Measurements from ENCODE around the gene VPS4A.

Gene VPS4A

DNA sequence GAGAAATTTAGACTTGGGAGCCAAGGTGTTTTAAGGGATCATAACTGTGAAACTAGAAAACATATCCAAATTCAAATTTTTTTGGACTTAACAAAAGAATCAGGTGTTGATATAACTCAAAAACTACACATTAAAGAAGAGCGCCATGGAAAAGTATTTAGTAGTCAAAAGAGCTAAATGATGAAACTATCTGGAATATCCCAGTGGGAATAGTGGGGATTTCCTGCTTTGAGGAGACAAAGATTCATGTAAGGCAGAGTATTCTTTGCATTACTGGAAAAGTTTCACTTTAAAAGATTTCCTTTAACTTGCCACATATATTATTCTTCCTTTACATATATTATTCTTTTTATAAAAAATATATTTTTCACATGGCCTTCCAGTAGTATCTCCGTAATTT, 40.3 kb upstream of the VPS4A start:
- no peak overlapping the region for H3K18ac ChIP-seq (ENCODE audit: low read length)
- H3K4me3 ChIP-seq (ENCODE audit: low read depth, low read length), result no peak overlapping the region
- no peaks in the 10 kb centered on the region for H3K79me1 ChIP-seq (ENCODE audit: low read length)
- no peaks in the 10 kb centered on the region for H3K79me2 ChIP-seq (ENCODE audit: control insufficient read depth, insufficient read depth, low read length, poor library complexity)
- H3K27ac ChIP-seq (ENCODE audit: low read depth, low read length), result no peak overlapping the region
- H2AK5ac ChIP-seq (ENCODE audit: low read length), result no peak overlapping the region
- no peak for DNase-seq
- H3K27me3 ChIP-seq (ENCODE audit: insufficient read depth, low read length), result no peaks in the 10 kb centered on the region
- no peaks in the 10 kb centered on the region for H3K9me3 ChIP-seq (ENCODE audit: insufficient read depth, low read depth, low read length)
- H3K4me2 ChIP-seq (ENCODE audit: low read length), result no peak overlapping the region
- H2BK5ac ChIP-seq (ENCODE audit: low read depth, low read length, poor library complexity), result no peak overlapping the region
- no peak overlapping the region for H3K9ac ChIP-seq (ENCODE audit: low read length)
- no peak overlapping the region for H2AFZ ChIP-seq (ENCODE audit: insufficient read depth, low read length, poor library complexity)
- no peak overlapping the region for H2BK120ac ChIP-seq (ENCODE audit: insufficient read depth, low read length, poor library complexity)
- H4K91ac ChIP-seq (ENCODE audit: low read depth, low read length), result no peak overlapping the region
- no peak overlapping the region for H3K14ac ChIP-seq (ENCODE audit: low read length)
- no peaks in the 10 kb centered on the region for H3K4me1 ChIP-seq (ENCODE audit: control insufficient read depth in 1 of 2, insufficient read depth in 2 of 2, low read length in 2 of 2)
- H4K12ac ChIP-seq (ENCODE audit: low read depth, low read length), result no peak overlapping the region
- H2BK12ac ChIP-seq (ENCODE audit: low read length), result no peak overlapping the region
- H3K4ac ChIP-seq (ENCODE audit: low read depth, low read length), result no peak overlapping the region
- H4K8ac ChIP-seq (ENCODE audit: low read depth, low read length), result no peak overlapping the region
- H3K23ac ChIP-seq (ENCODE audit: low read length), result no peak overlapping the region
- peaks cover 2 to 3% of the 10 kb centered on the region in 2 experiments for H3K36me3 ChIP-seq (ENCODE audit: control insufficient read depth in 1 of 2, insufficient read depth in 2 of 2, low read length in 2 of 2)
- no CpG with 5 or more reads among the region's 2 CpGs for WGBS (ENCODE audit: extremely low coverage, insufficient coverage, insufficient read length)

DNA sequence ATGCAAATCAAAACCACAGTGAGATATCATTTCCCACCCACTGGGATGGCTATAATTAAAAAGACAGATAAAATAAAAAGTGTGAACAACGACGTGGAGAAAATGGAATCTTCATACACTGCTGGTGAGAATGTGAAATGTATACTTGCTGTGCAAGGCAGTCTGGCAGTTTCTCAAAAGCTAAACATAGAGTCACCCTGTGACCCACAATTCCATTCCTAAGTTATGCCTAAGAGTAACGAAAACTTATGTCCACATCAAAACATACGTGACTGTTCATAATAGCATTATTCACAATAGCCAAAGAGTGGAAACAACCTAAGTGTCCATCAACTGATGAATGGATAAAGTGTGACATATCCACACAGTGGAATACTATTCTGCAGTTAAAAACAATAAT, 38.1 kb upstream of the VPS4A start:
- Histone ChIP-seq H2AK5ac (ENCODE audit: low read length) (no peak overlapping the region), H2BK12ac (ENCODE audit: low read length) (no peak overlapping the region), H3K27me3 (ENCODE audit: insufficient read depth, low read length) (no peaks in the 10 kb centered on the region), H2AFZ (ENCODE audit: insufficient read depth, low read length, poor library complexity) (no peak overlapping the region), H3K27ac (ENCODE audit: low read depth, low read length) (no peak overlapping the region), H3K4me3 (ENCODE audit: low read depth, low read length) (no peak overlapping the region), H3K4ac (ENCODE audit: low read depth, low read length) (no peak overlapping the region), H4K91ac (ENCODE audit: low read depth, low read length) (no peak overlapping the region), H3K4me2 (ENCODE audit: low read length) (no peak overlapping the region), H2BK5ac (ENCODE audit: low read depth, low read length, poor library complexity) (no peak overlapping the region), H3K79me1 (ENCODE audit: low read length) (no peaks in the 10 kb centered on the region), H3K4me1 (ENCODE audit: control insufficient read depth in 1 of 2, insufficient read depth in 2 of 2, low read length in 2 of 2) (no peaks in the 10 kb centered on the region), H4K8ac (ENCODE audit: low read depth, low read length) (no peak overlapping the region), H3K18ac (ENCODE audit: low read length) (no peak overlapping the region), H3K23ac (ENCODE audit: low read length) (no peak overlapping the region), H3K9ac (ENCODE audit: low read length) (no peak overlapping the region), H2BK120ac (ENCODE audit: insufficient read depth, low read length, poor library complexity) (no peak overlapping the region), H3K79me2 (ENCODE audit: control insufficient read depth, insufficient read depth, low read length, poor library complexity) (no peaks in the 10 kb centered on the region), H4K12ac (ENCODE audit: low read depth, low read length) (no peak overlapping the region), H3K9me3 (ENCODE audit: insufficient read depth, low read depth, low read length) (no peaks in the 10 kb centered on the region), H3K14ac (ENCODE audit: low read length) (no peak overlapping the region), H3K36me3 (ENCODE audit: control insufficient read depth in 1 of 2, insufficient read depth in 2 of 2, low read length in 2 of 2) (peaks cover 2% of the 10 kb centered on the region in 2 experiments)
- WGBS (ENCODE audit: extremely low coverage, insufficient coverage, insufficient read length), result no CpG with 5 or more reads among the region's 4 CpGs
- no peak for DNase-seq

DNA sequence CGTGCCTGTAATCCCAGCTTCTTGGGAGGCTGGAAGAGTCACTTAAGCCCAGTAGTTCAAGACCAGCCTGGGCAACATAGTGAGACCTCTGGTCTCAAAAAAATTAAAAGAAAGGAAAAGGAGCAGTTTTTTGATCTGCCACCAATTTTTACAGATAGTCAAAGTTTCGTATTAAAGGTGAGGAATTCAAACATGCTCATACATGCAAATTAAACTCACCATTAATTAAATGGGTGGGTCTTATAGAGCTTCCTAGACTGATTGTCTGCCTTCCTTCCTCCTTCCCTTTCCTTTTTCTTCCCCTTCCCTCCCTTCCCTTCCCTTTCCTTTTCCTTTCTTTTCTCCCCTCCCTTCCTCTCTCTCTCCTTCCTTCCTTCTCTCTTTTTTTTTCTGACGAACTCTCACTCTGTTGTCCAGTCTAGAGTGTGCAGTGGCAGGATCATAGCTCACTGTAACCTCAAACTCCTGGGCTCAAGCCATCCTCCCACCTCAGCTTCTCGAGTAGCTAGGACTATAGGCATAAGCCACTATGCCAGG, 36.4 kb upstream of the VPS4A start:
- no peak overlapping the region for H3K9ac ChIP-seq (ENCODE audit: low read length)
- no peak overlapping the region for H2BK12ac ChIP-seq (ENCODE audit: low read length)
- no peak overlapping the region for H3K23ac ChIP-seq (ENCODE audit: low read length)
- no peak overlapping the region for H2AK5ac ChIP-seq (ENCODE audit: low read length)
- H2BK5ac ChIP-seq (ENCODE audit: low read depth, low read length, poor library complexity), result no peak overlapping the region
- no peak overlapping the region for H3K27ac ChIP-seq (ENCODE audit: low read depth, low read length)
- no peak overlapping the region for H3K18ac ChIP-seq (ENCODE audit: low read length)
- peaks cover 2% of the 10 kb centered on the region in 2 experiments for H3K36me3 ChIP-seq (ENCODE audit: control insufficient read depth in 1 of 2, insufficient read depth in 2 of 2, low read length in 2 of 2)
- DNase-seq, result no peak
- H4K91ac ChIP-seq (ENCODE audit: low read depth, low read length), result no peak overlapping the region
- H3K9me3 ChIP-seq (ENCODE audit: insufficient read depth, low read depth, low read length), result no peaks in the 10 kb centered on the region
- no CpG with 5 or more reads among the region's 4 CpGs for WGBS (ENCODE audit: extremely low coverage, insufficient coverage, insufficient read length)
- H2BK120ac ChIP-seq (ENCODE audit: insufficient read depth, low read length, poor library complexity), result no peak overlapping the region
- no peak overlapping the region for H3K4me2 ChIP-seq (ENCODE audit: low read length)
- H3K4me1 ChIP-seq (ENCODE audit: control insufficient read depth in 1 of 2, insufficient read depth in 2 of 2, low read length in 2 of 2), result no peaks in the 10 kb centered on the region
- H3K79me2 ChIP-seq (ENCODE audit: control insufficient read depth, insufficient read depth, low read length, poor library complexity), result no peaks in the 10 kb centered on the region
- H3K14ac ChIP-seq (ENCODE audit: low read length), result no peak overlapping the region
- no peak overlapping the region for H4K12ac ChIP-seq (ENCODE audit: low read depth, low read length)
- H3K4me3 ChIP-seq (ENCODE audit: low read depth, low read length), result no peak overlapping the region
- no peak overlapping the region for H4K8ac ChIP-seq (ENCODE audit: low read depth, low read length)
- H3K79me1 ChIP-seq (ENCODE audit: low read length), result no peaks in the 10 kb centered on the region
- no peaks in the 10 kb centered on the region for H3K27me3 ChIP-seq (ENCODE audit: insufficient read depth, low read length)
- no peak overlapping the region for H3K4ac ChIP-seq (ENCODE audit: low read depth, low read length)
- no peak overlapping the region for H2AFZ ChIP-seq (ENCODE audit: insufficient read depth, low read length, poor library complexity)

DNA sequence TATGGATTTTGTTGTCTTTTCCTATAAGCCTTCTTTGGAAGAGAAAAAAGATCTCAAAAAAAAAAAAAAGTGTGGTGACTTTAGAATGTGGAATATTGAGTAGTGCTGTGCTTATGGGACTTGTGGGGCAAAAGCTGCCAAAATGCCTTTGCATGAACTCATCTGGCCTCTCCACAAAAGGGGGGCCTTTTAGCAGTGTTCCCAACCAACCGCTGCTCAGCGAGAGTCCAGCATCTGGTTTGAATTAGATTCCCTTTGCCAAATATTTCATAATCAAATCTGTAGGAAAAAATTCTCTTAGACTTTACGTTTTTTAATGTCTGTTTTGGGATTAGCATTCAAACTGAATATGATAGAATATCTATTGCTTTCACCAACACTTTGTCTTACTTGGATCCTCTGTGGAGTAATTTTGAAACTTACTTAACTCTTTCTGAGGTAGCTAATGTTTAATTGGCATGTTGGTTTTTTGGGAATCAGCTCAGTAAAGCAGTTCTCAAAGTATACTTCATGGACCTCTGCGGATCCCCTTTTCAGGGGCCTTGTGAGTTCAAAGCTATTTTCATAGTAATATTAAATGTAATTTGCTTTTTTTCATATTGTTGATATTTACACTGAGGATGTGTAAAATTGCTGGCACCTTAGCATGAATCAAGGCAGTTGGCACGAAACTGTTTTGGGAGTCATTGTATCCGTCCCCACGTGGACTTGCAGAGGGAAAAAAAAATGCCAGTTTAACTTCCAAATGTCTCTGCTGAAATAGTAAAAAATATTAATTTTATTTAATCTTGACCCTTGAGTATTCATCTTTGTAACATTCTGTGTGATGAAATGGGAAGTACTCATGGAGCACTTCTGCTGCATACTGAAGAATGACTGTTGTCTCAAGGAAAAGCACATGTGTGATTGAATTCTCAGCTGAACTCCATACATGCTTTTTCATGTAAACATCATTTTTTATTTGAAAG, 34.7 kb upstream of the VPS4A start:
- Histone ChIP-seq H3K9ac (ENCODE audit: low read length) (no peak overlapping the region), H3K4me3 (ENCODE audit: low read depth, low read length) (no peak overlapping the region), H3K4me1 (ENCODE audit: control insufficient read depth in 1 of 2, insufficient read depth in 2 of 2, low read length in 2 of 2) (no peaks in the 10 kb centered on the region), H2BK12ac (ENCODE audit: low read length) (no peak overlapping the region), H2BK5ac (ENCODE audit: low read depth, low read length, poor library complexity) (no peak overlapping the region), H3K79me2 (ENCODE audit: control insufficient read depth, insufficient read depth, low read length, poor library complexity) (no peaks in the 10 kb centered on the region), H2AK5ac (ENCODE audit: low read length) (no peak overlapping the region), H3K79me1 (ENCODE audit: low read length) (no peaks in the 10 kb centered on the region), H2AFZ (ENCODE audit: insufficient read depth, low read length, poor library complexity) (no peak overlapping the region), H3K27me3 (ENCODE audit: insufficient read depth, low read length) (no peaks in the 10 kb centered on the region), H3K27ac (ENCODE audit: low read depth, low read length) (no peak overlapping the region), H4K8ac (ENCODE audit: low read depth, low read length) (no peak overlapping the region), H3K23ac (ENCODE audit: low read length) (no peak overlapping the region), H3K4ac (ENCODE audit: low read depth, low read length) (no peak overlapping the region), H4K91ac (ENCODE audit: low read depth, low read length) (no peak overlapping the region), H3K18ac (ENCODE audit: low read length) (no peak overlapping the region), H3K4me2 (ENCODE audit: low read length) (no peak overlapping the region), H3K36me3 (ENCODE audit: control insufficient read depth in 1 of 2, insufficient read depth in 2 of 2, low read length in 2 of 2) (peaks cover 0 to 2% of the 10 kb centered on the region in 2 experiments), H2BK120ac (ENCODE audit: insufficient read depth, low read length, poor library complexity) (no peak overlapping the region), H3K9me3 (ENCODE audit: insufficient read depth, low read depth, low read length) (no peaks in the 10 kb centered on the region), H4K12ac (ENCODE audit: low read depth, low read length) (no peak overlapping the region), H3K14ac (ENCODE audit: low read length) (no peak overlapping the region)
- DNase-seq, result no peak
- WGBS (ENCODE audit: extremely low coverage, insufficient coverage, insufficient read length), result no CpG with 5 or more reads among the region's 7 CpGs

All from trophoblast cell (in vitro differentiated cells and primary cell).